CD4-positive, alpha-beta memory T cell (primary cell): Measurements from ENCODE around the gene MANBA. TPM values are rescaled to one million over a fixed set of nuclear protein-coding genes. Genes with fewer than 3 reads are reported as not detected.
A peak's percentile ranks its signal among the peaks of the same experiment; 100 is the strongest.

Experiments used
- CTCF ChIA-PET: fragments of 350-600 bp; sonication (Branson Sonifier 250); formaldehyde crosslinking; loops from one replicate; lab custom pipeline; 2021; ENCODE audit warnings: inconsistent platforms; ENCODE audit not compliant: partially characterized antibody; lab: Charles Lee
- POLR2A ChIA-PET: fragments of 350-600 bp; sonication (Branson Sonifier 250); formaldehyde crosslinking; loops from one replicate; lab custom pipeline; 2021; ENCODE audit not compliant: partially characterized antibody; lab: Charles Lee
- DNase-seq, 5 donors: peaks; one replicate each; pipeline versions ENCODE4 v3.0.0 to v3.0.0-alpha.2; 2020 to 2022; ENCODE audit warnings: mixed read lengths in 1 of 5
- H3K27ac ChIP-seq: one replicate; pipeline ENCODE4 v1.7.0; 2013; ENCODE audit warnings: low read depth, low read length
- H3K27me3 ChIP-seq: 2 replicates; pipeline ENCODE4 v1.7.0; 2013; ENCODE audit warnings: mild to moderate bottlenecking, low read length, moderate library complexity; ENCODE audit not compliant: insufficient read depth
- H3K36me3 ChIP-seq: 2 replicates; pipeline ENCODE4 v1.7.0; 2013; ENCODE audit warnings: mild to moderate bottlenecking, low read length, moderate library complexity; ENCODE audit not compliant: insufficient read depth
- H3K4me1 ChIP-seq: 2 replicates; pipeline ENCODE4 v1.7.0; 2013; ENCODE audit warnings: mild to moderate bottlenecking, low read length, moderate library complexity; ENCODE audit not compliant: insufficient read depth
- H3K4me3 ChIP-seq, 2 donors: one replicate each; pipeline ENCODE4 v1.7.0; 2013; ENCODE audit warnings: low read length in 2 of 2, mild to moderate bottlenecking in 1 of 2
- H3K9me3 ChIP-seq, 2 donors: one replicate each; pipeline ENCODE4 v1.7.0; 2013; ENCODE audit warnings: low read length in 2 of 2, control low read depth in 1 of 2; ENCODE audit not compliant: control insufficient read depth in 1 of 2
- H3K27ac Mint-ChIP-seq, 7 donors: one replicate each; pipeline ENCODE4 v1.8.0; 2020 to 2021; ENCODE audit warnings: mixed read lengths in 7 of 7, mild to moderate bottlenecking in 6 of 7, inconsistent platforms in 3 of 7, moderate library complexity in 3 of 7
- H3K27me3 Mint-ChIP-seq, 2 donors: one replicate each; pipeline ENCODE4 v1.8.0; 2020 to 2021; ENCODE audit warnings: mixed read lengths in 2 of 2
- H3K36me3 Mint-ChIP-seq, 2 donors: one replicate each; pipeline ENCODE4 v1.8.0; 2020 to 2021; ENCODE audit warnings: mixed read lengths in 2 of 2, inconsistent platforms in 1 of 2, mild to moderate bottlenecking in 1 of 2
- H3K4me1 Mint-ChIP-seq, 4 donors: one replicate each; pipeline ENCODE4 v1.8.0; 2020 to 2021; ENCODE audit warnings: mixed read lengths in 4 of 4, mild to moderate bottlenecking in 1 of 4
- H3K4me3 Mint-ChIP-seq, 8 donors: one replicate each; pipeline ENCODE4 v1.8.0; 2020 to 2021; ENCODE audit warnings: mixed read lengths in 8 of 8, mild to moderate bottlenecking in 7 of 8, moderate library complexity in 6 of 8, inconsistent platforms in 3 of 8
- H3K9me3 Mint-ChIP-seq, 8 donors: one replicate each; pipeline ENCODE4 v1.8.0; 2020 to 2021; ENCODE audit warnings: mixed read lengths in 8 of 8, mild to moderate bottlenecking in 5 of 8, inconsistent platforms in 3 of 8, moderate library complexity in 1 of 8
- intact Hi-C: fragments of 100-400 bp; cut with micrococcal nuclease; formaldehyde crosslinking; loops from one replicate; pipeline ENCODE4 v1.15.1; 2023
- polyA plus RNA-seq, 2 donors: library from polyadenylated mRNA; unstranded; fragments of 300-500 nt; fragmentation: Illumina TruSeq; gene quantifications; one replicate each; pipeline ENCODE4 v1.2.3, GENCODE V29; 2021
- total RNA-seq, 2 experiments: library from RNA; stranded (reverse); gene quantifications; one replicate each; pipeline ENCODE4 v1.2.3, GENCODE V29; 2021

Gene MANBA
- 10 to 100 TPM; 30.0 to 33.2 TPM for total RNA-seq
- 10 to 100 TPM; 13.5 to 22.5 TPM for polyA plus RNA-seq

- CTCF ChIA-PET, result interaction anchor here (0.8 to 2.0 kb wide), 10 partner anchors 29 to 330 kb away, joined by 3 to 9 read pairs (median 4); partner anchors contain the start of genes CISD2 and UBE2D3
- H3K4me1 ChIP-seq, result peaks cover 18% of the 10 kb centered on the region
- peak within 1 kb of the TSS; percentile 77 to 89 for H3K4me3 ChIP-seq
- H3K27me3 ChIP-seq, result no peaks in the 10 kb centered on the region
- Mint-ChIP-seq H3K27me3 (peaks cover 0 to 3% of the 10 kb centered on the region in 2 donors), H3K9me3 (no peaks in the 10 kb centered on the region), H3K27ac (peak within 1 kb of the TSS; percentile 75 to 96 (median 94)), H3K36me3 (peaks cover 4 to 14% of the 10 kb centered on the region in 2 donors), H3K4me3 (peak within 1 kb of the TSS; percentile 92 to 99 (median 98)), H3K4me1 (peaks cover 24 to 47% (median 36%) of the 10 kb centered on the region in 4 donors)
- intact Hi-C loops, result loop anchor here (1.0 to 5.0 kb wide), 10 partner anchors 28 to 1413 kb away; partner anchors contain the start of genes NFKB1, PPP3CA, SLC39A8 and SLC9B1
- POLR2A ChIA-PET, result interaction anchor here (0.8 to 3.1 kb wide), 23 partner anchors 9 to 416 kb away, joined by 3 to 110 read pairs (median 4); partner anchors contain the start of genes CISD2, SLC39A8, SLC9B2 and UBE2D3
- no peaks in the 10 kb centered on the region for H3K9me3 ChIP-seq
- DNase-seq, result peak; percentile 78 to 84 (median 79)
- no peaks in the 10 kb centered on the region for H3K36me3 ChIP-seq
- peak within 1 kb of the TSS; percentile 65 for H3K27ac ChIP-seq
These were observed at the start of gene MANBA for GRCh38 chr4:102760645-102761295. MANBA (minus strand) TSS chr4:102760968; CDS start chr4:102760894, 74 bp downstream.

GRCh38 chr4:102809691-102810090, 48.9 kb upstream of the MANBA start:
- H3K4me1 Mint-ChIP-seq, result peaks cover 51 to 98% (median 69%) of the 10 kb centered on the region in 4 donors
- peaks cover 33% of the 10 kb centered on the region for H3K36me3 ChIP-seq

GRCh38 chr4:102809190-102809589, 48.4 kb upstream of the MANBA start:
- ChIA-PET CTCF (interaction anchor here (1.5 to 2.3 kb wide), 2 partner anchors 12 to 19 kb away, joined by 6 to 8 read pairs; partner anchors contain the start of gene UBE2D3), POLR2A (interaction anchor here (0.9 to 11.9 kb wide), 4 partner anchors 10 to 60 kb away, joined by 3 to 161 read pairs (median 6); partner anchors contain the start of genes CISD2 and UBE2D3)
- no peak for DNase-seq
- peaks cover 33% of the 10 kb centered on the region for H3K36me3 ChIP-seq
- H3K4me3 Mint-ChIP-seq, result peak overlapping the region in 2 of 8 donors; percentile 19 to 66
- H3K9me3 Mint-ChIP-seq, result no peaks in the 10 kb centered on the region
- H3K36me3 Mint-ChIP-seq, result peaks cover 49 to 81% of the 10 kb centered on the region in 2 donors
- peaks cover 89% of the 10 kb centered on the region for H3K4me1 ChIP-seq
- no peaks in the 10 kb centered on the region for H3K27me3 Mint-ChIP-seq
- no peak overlapping the region for H3K27ac ChIP-seq
- peak overlapping the region in 5 of 7 donors; percentile 20 to 69 (median 23) for H3K27ac Mint-ChIP-seq
- peaks cover 48 to 93% (median 65%) of the 10 kb centered on the region in 4 donors for H3K4me1 Mint-ChIP-seq
- H3K9me3 ChIP-seq, result no peaks in the 10 kb centered on the region
- no peak overlapping the region for H3K4me3 ChIP-seq
- intact Hi-C loops, result loop anchor here (2.0 kb wide), 1 partner anchor 14 kb away; no protein-coding TSS in a partner anchor
- H3K27me3 ChIP-seq, result no peaks in the 10 kb centered on the region

More at GRCh38 chr4:102809691-102810090, 48.9 kb upstream of the MANBA start:
- Histone ChIP-seq H3K4me1 (peaks cover 94% of the 10 kb centered on the region), H3K4me3 (no peak overlapping the region), H3K9me3 (no peaks in the 10 kb centered on the region), H3K27me3 (no peaks in the 10 kb centered on the region), H3K27ac (no peak overlapping the region)
- Mint-ChIP-seq H3K36me3 (peaks cover 49 to 78% of the 10 kb centered on the region in 2 donors), H3K4me3 (peak overlapping the region in 3 of 8 donors; percentile 51 to 65 (median 61)), H3K27ac (peak overlapping the region in 4 of 7 donors; percentile 43 to 72 (median 63)), H3K9me3 (no peaks in the 10 kb centered on the region), H3K27me3 (no peaks in the 10 kb centered on the region)
- CTCF ChIA-PET, result interaction anchor here (0.7 to 2.3 kb wide), 3 partner anchors 11 to 361 kb away, joined by 3 to 8 read pairs (median 6); partner anchors contain the start of gene UBE2D3
- intact Hi-C loops, result loop anchor here (2.0 kb wide), 1 partner anchor 13 kb away; no protein-coding TSS in a partner anchor
- no peak for DNase-seq
- POLR2A ChIA-PET, result interaction anchor here (0.6 to 11.9 kb wide), 6 partner anchors 9 to 140 kb away, joined by 3 to 161 read pairs (median 6); partner anchors contain the start of genes CISD2 and UBE2D3

GRCh38 chr4:102808009-102808408, 47.2 kb upstream of the MANBA start:
- H3K27me3 ChIP-seq, result no peaks in the 10 kb centered on the region
- H3K4me3 ChIP-seq, result no peak overlapping the region
- no peak overlapping the region for H3K27ac ChIP-seq
- H3K27ac Mint-ChIP-seq, result peak overlapping the region in 1 of 7 donors; percentile 69
- H3K9me3 Mint-ChIP-seq, result no peaks in the 10 kb centered on the region
- no peak for DNase-seq
- POLR2A ChIA-PET, result interaction anchor here (0.9 to 2.8 kb wide), 2 partner anchors 18 to 20 kb away, joined by 3 to 13 read pairs; partner anchors contain the start of gene UBE2D3
- H3K4me1 Mint-ChIP-seq, result peaks cover 42 to 89% (median 60%) of the 10 kb centered on the region in 4 donors
- intact Hi-C loops, result loop anchor here (2.0 kb wide), 1 partner anchor 15 kb away; no protein-coding TSS in a partner anchor
- H3K4me1 ChIP-seq, result peaks cover 83% of the 10 kb centered on the region
- CTCF ChIA-PET, result no interaction called here
- H3K36me3 Mint-ChIP-seq, result peaks cover 48 to 79% of the 10 kb centered on the region in 2 donors
- no peaks in the 10 kb centered on the region for H3K27me3 Mint-ChIP-seq
- no peaks in the 10 kb centered on the region for H3K9me3 ChIP-seq
- H3K36me3 ChIP-seq, result peaks cover 34% of the 10 kb centered on the region
- peak overlapping the region in 1 of 8 donors; percentile 10 for H3K4me3 Mint-ChIP-seq

- H3K4me1 Mint-ChIP-seq, result peaks cover 41 to 86% (median 59%) of the 10 kb centered on the region in 4 donors
- DNase-seq, result no peak
- H3K4me3 Mint-ChIP-seq, result no peak overlapping the region
- H3K36me3 ChIP-seq, result peaks cover 38% of the 10 kb centered on the region
- peak overlapping the region in 3 of 7 donors; percentile 8 to 31 (median 27) for H3K27ac Mint-ChIP-seq
- no peaks in the 10 kb centered on the region for H3K27me3 ChIP-seq
- ChIA-PET CTCF (no interaction called here), POLR2A (interaction anchor here (0.9 to 2.8 kb wide), 2 partner anchors 17 to 20 kb away, joined by 3 to 13 read pairs; partner anchors contain the start of gene UBE2D3)
- no peaks in the 10 kb centered on the region for H3K9me3 Mint-ChIP-seq
- no peak overlapping the region for H3K4me3 ChIP-seq
- H3K4me1 ChIP-seq, result peaks cover 78% of the 10 kb centered on the region
- intact Hi-C loops, result no loop called here
- H3K36me3 Mint-ChIP-seq, result peaks cover 51 to 83% of the 10 kb centered on the region in 2 donors
- no peaks in the 10 kb centered on the region for H3K27me3 Mint-ChIP-seq
- no peaks in the 10 kb centered on the region for H3K9me3 ChIP-seq
- no peak overlapping the region for H3K27ac ChIP-seq
These were observed 46.6 kb upstream of the MANBA start for GRCh38 chr4:102807345-102807744.

- Histone ChIP-seq H3K4me1 (peaks cover 16% of the 10 kb centered on the region), H3K36me3 (peaks cover 78% of the 10 kb centered on the region), H3K27ac (no peak overlapping the region), H3K9me3 (no peaks in the 10 kb centered on the region), H3K27me3 (no peaks in the 10 kb centered on the region), H3K4me3 (no peak overlapping the region)
- no peak for DNase-seq
- Mint-ChIP-seq H3K4me3 (no peak overlapping the region), H3K9me3 (no peaks in the 10 kb centered on the region), H3K36me3 (peaks cover 66 to 88% of the 10 kb centered on the region in 2 donors), H3K27ac (peak overlapping the region in 1 of 7 donors; percentile 35), H3K27me3 (no peaks in the 10 kb centered on the region), H3K4me1 (peaks cover 10 to 31% (median 21%) of the 10 kb centered on the region in 4 donors)
- ChIA-PET CTCF (interaction anchor here (1.2 kb wide), 1 partner anchor 18 kb away, joined by 4 read pairs; no protein-coding TSS in a partner anchor), POLR2A (interaction anchor here (0.7 kb wide), 1 partner anchor 163 kb away, joined by 3 read pairs; no protein-coding TSS in a partner anchor)
- intact Hi-C loops, result no loop called here
These were observed 39.0 kb upstream of the MANBA start for GRCh38 chr4:102799816-102800215.
